ENCODE results near the gene MCTP2.

MCTP2 gene

DNA sequence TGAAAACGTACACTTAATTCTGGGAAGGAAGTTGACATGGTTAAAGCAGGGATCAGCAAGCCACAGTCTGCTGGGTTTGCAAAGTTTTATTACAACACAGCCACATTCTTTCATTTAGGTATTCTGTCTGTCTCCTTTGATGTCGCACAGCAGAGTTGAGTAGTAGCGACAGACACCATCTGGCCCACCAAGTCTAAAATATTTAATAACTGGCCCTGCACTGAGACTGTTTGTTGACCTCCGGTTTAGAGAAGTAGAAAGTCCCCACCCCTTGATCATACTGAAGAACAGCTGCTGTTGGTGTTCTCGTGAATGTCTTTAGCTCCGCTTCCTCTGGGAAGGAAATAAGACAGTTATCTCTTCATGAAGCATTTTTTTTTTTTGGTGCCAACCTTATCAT lies 66.2 kb downstream of the MCTP2 start:
- no peak for DNase-seq (ENCODE audit: low spot score)

DNA sequence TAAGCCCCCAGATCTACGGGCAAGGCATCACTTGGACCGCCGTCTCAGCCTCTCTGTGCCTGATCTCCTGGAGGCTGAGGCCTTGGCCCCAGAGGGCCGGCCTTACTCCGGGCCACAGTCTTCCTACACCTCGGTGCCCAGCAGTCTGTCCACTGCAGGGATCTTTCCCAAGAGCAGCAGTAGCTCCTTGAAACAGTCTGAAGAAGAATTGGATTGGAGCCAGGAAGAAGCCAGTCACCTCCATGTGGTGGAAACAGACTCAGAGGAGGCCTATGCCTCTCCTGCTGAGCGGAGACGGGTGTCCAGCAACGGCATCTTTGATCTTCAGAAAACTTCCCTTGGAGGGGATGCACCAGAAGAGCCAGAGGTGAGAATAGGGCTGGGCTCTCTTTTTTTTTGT lies 67.0 kb downstream of the MCTP2 start:
- DNase-seq (ENCODE audit: low spot score) = peak; percentile 50

GRCh38 chr15:94300612-94301011 lies 69.3 kb downstream of the MCTP2 start:
- no peak for DNase-seq (ENCODE audit: low spot score)

- DNase-seq (ENCODE audit: low spot score) = peak; percentile 81
Measured at GRCh38 chr15:94305133-94305532, 73.8 kb downstream of the MCTP2 start.

DNA sequence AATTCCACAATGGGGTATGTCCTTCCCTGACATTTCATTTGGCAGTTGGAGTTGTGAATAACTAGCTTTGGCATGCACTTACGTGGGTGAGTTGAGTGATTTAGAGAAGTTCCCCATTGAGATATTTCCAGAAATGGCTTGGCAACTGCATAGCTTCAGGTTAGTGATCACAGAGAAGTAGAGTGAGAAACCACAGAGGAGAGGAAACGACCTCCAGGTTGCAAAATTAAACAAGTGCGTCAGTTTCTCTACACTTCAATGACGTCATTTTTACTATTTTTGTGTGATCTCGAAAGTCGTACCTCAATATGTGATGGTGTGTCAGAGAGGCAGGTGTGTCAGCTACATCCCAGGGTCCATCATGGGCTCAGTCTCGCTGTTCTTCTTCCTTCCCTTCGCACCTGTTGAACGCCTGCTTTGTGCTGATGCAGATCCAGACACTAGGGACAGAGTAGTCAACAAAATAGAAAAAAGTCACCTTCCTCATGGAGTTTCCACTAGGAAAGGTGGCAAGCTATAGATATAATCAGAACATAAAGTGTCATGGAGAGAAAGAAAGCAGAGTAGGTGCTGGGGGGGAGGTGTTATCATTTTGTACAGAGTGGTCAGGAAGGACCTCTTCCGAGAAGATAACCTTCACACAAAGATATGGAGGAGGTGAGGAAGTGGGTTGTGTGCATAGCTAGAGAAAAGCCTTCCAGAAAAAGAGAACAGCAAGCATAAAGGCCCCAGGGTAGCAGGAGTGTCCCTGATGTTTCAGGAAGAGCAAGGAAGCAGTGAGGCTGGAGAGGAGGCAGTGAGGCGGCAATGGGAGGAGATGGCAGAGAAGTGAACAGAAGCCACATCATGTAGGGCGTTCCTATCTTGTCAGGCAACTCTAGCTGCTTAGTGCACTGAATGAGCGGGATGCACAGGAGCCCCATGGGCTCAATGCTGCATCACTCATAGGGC lies 75.6 kb downstream of the MCTP2 start:
- DNase-seq (ENCODE audit: low spot score) = peak; percentile 90

DNA sequence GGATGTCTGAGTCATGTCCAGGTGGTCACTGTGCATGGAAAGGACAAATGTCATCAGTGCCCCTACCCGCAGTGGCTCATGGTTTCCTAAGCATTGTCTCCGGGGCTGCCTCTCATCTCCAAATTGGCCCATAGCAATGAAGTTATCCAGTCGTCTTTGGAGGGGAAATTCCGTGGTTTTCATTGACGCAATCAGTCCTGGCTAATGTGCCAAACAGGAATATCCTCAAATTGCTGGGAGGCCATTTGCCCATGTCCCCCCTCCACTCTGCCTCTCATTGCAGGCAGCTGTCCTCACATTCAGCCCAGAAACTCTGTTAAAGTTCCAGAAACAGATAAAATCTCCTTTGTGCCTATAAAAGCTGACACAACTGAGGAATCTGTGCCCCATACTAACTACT lies 81.6 kb downstream of the MCTP2 start:
- DNase-seq (ENCODE audit: low spot score) = no peak

DNA sequence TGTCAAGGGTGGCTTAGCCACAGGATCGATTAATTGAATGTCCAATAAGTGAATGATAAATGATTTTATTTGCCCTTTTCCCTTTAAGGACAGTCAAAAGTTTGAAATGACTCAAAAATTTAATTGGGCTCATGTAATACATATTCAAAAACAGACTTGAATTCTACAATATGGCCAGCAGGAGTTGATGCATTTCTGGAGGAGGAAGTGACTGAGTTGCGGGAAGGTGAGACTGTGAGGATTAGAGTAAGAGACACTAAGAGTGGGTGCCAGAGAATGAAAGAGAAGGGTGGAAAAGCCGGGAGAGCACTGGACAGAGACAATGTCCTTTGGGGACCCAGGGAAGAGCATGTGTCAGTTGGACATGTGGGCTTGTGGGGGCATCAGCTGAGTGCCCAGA lies 83.3 kb downstream of the MCTP2 start:
- DNase-seq (ENCODE audit: low spot score) = no peak

GRCh38 chr15:94317211-94317610 lies 85.8 kb downstream of the MCTP2 start:
- no peak for DNase-seq (ENCODE audit: low spot score)

DNA sequence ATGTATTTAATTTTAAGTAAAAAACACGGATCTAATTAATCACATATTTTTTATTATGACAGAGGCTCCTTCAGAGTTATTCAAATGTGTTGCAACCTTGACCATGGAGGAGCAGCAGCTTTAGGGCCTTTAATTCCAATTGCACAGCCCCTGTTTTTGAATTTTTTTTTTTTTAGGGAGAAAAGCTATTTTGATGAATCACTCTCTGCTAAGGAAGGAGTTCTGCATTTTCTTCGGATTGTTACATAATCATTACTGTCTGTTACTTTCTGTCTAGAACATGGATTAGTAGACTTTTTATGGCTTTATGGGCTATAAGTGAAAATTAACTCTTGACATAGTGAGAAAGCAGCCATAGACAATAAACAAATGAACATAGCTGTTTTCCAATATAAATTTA lies 90.8 kb downstream of the MCTP2 start:
- DNase-seq (ENCODE audit: low spot score) = no peak

DNA sequence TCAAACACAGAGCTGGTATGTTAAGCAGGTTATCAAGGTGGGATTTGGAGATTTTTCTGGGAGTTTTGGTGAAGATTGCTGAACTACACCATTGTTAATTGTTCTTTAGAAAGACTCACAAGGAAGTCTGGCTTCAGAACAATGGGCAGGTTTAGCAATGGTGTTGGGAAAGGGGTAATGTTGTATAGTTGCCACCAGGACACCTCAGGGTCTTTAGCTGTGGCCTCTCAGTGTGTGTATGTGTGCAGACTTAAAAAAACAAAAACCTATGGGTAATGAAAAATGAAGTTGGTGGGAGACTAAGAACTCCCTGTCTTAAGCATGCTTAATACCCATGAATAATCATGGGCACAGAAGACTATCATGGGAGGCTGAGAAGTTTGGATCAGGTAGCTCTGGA lies 91.7 kb downstream of the MCTP2 start:
- no peak for DNase-seq (ENCODE audit: low spot score)

- peak; percentile 53 for DNase-seq (ENCODE audit: low spot score)
Measured at GRCh38 chr15:94324117-94324826, 92.9 kb downstream of the MCTP2 start.

DNA sequence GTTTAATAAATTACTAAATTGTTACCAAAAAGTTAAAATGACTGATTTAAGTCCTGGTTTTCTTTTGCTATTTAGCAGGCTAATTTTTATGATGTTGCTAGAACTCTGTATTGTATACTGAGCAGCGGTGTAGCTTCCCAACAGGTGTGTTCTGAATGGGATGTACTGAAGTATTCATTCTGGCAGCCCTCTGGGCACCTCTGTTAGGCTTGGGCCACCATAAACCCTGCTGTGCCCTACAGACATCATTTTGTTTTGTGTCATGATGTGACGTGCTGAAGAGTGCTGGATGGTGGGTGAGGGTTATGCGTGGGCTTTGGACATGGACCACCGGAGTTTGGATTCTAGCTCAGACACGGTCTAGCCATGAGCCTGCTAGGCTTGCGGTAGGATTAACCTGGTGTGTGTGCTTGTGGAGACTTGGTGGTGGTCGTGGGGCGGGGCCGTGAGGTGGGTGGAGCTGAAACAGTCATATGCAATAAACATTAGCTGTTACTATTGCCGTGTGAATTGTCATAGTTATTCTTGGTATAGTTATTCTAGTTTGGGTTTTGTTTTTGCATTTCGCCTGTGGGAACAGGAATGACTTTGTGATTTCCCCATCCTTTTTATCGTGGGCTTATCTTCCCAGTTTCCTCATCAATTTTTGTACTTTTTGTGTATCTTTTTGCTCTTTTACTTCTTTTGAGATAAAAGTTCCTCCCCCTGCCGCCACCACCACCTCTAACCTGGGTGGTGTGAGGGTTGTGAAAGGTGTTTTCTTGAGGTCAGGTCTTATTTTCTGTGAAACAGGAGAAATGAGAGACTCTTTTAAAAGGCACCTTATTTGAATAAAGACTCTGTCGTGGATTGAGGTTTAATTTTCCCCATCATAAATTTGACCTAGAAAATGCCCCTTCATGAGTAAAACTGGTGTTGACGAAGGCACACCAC lies 93.7 kb downstream of the MCTP2 start:
- no peak for DNase-seq (ENCODE audit: low spot score)

DNA sequence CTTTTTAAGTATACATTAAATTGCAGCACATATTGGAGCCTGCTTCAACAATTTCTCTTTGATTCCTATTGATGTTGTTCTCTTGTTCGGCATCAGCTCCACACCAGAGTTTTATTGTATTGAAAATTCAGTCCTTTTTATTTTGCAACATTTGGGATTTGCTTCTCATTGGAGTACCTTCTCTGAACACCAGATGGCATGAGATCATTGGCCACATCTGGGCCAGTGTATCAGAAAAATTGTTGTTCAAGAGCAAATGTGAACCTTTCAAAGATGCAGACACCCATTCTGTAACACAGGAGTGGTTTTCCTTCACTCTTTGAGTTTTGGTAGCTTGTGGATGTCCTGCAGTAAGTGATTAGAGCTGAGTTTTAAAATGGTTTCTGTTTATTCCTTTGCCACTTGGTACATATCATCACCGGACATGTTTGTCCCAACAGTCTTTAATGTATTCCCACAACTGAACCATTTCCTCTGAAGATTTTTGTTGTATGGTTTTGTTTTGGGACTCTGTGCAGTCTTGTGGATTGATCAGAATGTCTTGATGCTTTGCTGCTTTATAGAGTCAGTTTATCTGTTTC lies 96.1 kb downstream of the MCTP2 start:
- peak; percentile 36 for DNase-seq (ENCODE audit: low spot score)

- DNase-seq (ENCODE audit: low spot score) = no peak
Measured at GRCh38 chr15:94331731-94332130, 100.4 kb downstream of the MCTP2 start.

DNA sequence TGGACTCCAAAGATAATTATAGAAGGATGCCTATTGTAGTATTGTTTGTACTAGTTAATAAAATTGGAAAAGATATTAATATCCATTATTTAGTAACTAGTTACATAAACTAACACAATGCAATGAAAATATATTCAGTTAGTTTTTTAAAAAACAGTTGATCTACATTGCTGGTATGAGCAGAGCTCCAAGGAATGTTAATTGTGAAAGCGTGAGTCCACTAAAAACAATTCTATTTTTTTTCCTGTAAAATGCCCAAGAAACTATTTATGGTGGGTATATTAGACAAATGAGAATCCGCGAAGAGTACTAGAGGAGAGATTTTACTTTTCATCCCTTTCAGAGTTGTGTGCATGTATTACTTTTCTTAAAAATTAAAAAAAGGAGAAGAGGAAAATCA lies 104.3 kb downstream of the MCTP2 start:
- DNase-seq (ENCODE audit: low spot score) = no peak

- no peak for DNase-seq (ENCODE audit: low spot score)
Measured at GRCh38 chr15:94336817-94337467, 105.6 kb downstream of the MCTP2 start.

GRCh38 chr15:94338243-94338846 lies 107.0 kb downstream of the MCTP2 start:
- DNase-seq (ENCODE audit: low spot score) = no peak

- no peak for DNase-seq (ENCODE audit: low spot score)
Measured at GRCh38 chr15:94346282-94346681, 114.9 kb downstream of the MCTP2 start.

- no peak for DNase-seq (ENCODE audit: low spot score)
Measured at GRCh38 chr15:94348084-94348483, 116.7 kb downstream of the MCTP2 start.

DNA sequence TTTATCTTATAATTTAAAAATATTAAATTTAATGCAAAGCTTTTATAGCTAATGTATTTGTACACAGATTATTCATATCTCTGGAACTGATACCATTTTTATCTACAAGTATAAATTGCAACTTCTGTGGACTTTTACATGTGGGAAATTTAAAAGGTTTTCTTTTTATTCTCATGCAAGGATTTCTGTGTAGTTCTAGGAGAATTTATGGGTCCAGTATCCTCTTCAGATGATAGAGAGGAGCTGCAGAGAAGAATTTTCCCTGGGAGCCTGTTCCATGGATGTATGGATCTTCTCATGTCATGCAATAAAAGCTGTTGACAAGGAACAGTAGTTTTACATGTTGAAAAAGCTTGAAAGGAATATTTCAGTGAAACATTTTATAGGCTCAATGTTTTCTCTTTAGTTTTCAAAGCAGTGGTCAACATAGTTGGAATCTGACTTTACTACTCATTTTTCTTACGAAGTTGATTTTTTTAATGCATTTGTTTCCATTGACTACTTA lies 119.7 kb downstream of the MCTP2 start:
- no peak for DNase-seq (ENCODE audit: low spot score)
